IMR-90 (cell line): ENCODE data around the gene CDS2. TPM values are rescaled to one million over a fixed set of nuclear protein-coding genes. Genes with fewer than 3 reads are reported as not detected.

Source experiments
- ATAC-seq: fragments of 200-7000 bp; cut with Tn5 transposase; 2 replicates; pipeline ENCODE4 v1.9.1; 2020; ENCODE audit warnings: low read depth, mild to moderate bottlenecking, moderate library complexity
- BruUV-seq: library from RNA; stranded (reverse); fragments of 400-500 nt; replicated peaks from 2 replicates; lab custom pipeline; 2021; lab: Mats Ljungman, UMichigan
- CTCF ChIA-PET: fragments of 300-600 bp; formaldehyde crosslinking; extraction: SDS; loops from one replicate; lab custom pipeline; 2021; ENCODE audit warnings: antibody characterized with exemption; lab: Yijun Ruan, JAX
- POLR2A ChIA-PET: fragments of 300-600 bp; sonication (Branson Sonifier 250); formaldehyde crosslinking; loops from one replicate; lab custom pipeline; 2022; ENCODE audit warnings: antibody characterized with exemption; ENCODE audit not compliant: unreplicated experiment; lab: Charles Lee
- DNase-seq: peaks from one replicate; pipeline ENCODE4 v3.0.0; 2013
- H2AFZ ChIP-seq: replicated peaks from 2 replicates; pipeline ENCODE3; 2013; ENCODE audit warnings: low read length, mild to moderate bottlenecking; ENCODE audit not compliant: poor library complexity
- H2AK5ac ChIP-seq: 2 replicates; pipeline ENCODE4 v1.6.1; 2013; ENCODE audit warnings: low read depth, low read length, inconsistent platforms
- H2AK9ac ChIP-seq: replicated peaks from 2 replicates; pipeline ENCODE3; 2013; ENCODE audit warnings: mild to moderate bottlenecking, low read depth, low read length, moderate library complexity; ENCODE audit not compliant: poor library complexity
- H2BK120ac ChIP-seq: 2 replicates; pipeline ENCODE4 v1.6.1; 2013; ENCODE audit warnings: low read depth, low read length, inconsistent platforms
- H2BK15ac ChIP-seq: 3 replicates; pipeline ENCODE4 v1.6.1; 2013; ENCODE audit warnings: low read depth, low read length, inconsistent platforms
- H2BK20ac ChIP-seq: 2 replicates; pipeline ENCODE4 v1.6.1; 2013; ENCODE audit warnings: low read depth, mild to moderate bottlenecking, inconsistent platforms, low read length, moderate library complexity
- H2BK5ac ChIP-seq: 2 replicates; pipeline ENCODE4 v1.6.1; 2013; ENCODE audit warnings: mild to moderate bottlenecking, low read depth, low read length, inconsistent platforms; ENCODE audit not compliant: poor library complexity, severe bottlenecking
- H3K14ac ChIP-seq: replicated peaks from 2 replicates; pipeline ENCODE4 v1.6.1; 2013; ENCODE audit warnings: low read depth, low read length, inconsistent platforms
- H3K18ac ChIP-seq: 2 replicates; pipeline ENCODE4 v1.6.1; 2013; ENCODE audit warnings: low read depth, low read length, control low read depth
- H3K23ac ChIP-seq: 2 replicates; pipeline ENCODE4 v1.6.1; 2013; ENCODE audit warnings: low read depth, low read length, inconsistent platforms
- H3K27ac ChIP-seq: 2 replicates; pipeline ENCODE4 v1.5.1; 2013; ENCODE audit warnings: mild to moderate bottlenecking, control low read depth, low read length; ENCODE audit not compliant: insufficient read depth
- H3K27me3 ChIP-seq: 2 replicates; pipeline ENCODE4 v1.6.1; 2013; ENCODE audit warnings: low read length; ENCODE audit not compliant: control insufficient read depth, insufficient read depth
- H3K36me3 ChIP-seq: 2 replicates; pipeline ENCODE4 v1.6.1; 2013; ENCODE audit warnings: low read length, mixed read lengths; ENCODE audit not compliant: control insufficient read depth, insufficient read depth
- H3K4ac ChIP-seq: 2 replicates; pipeline ENCODE4 v1.6.1; 2013; ENCODE audit warnings: low read depth, low read length, inconsistent platforms
- H3K4me1 ChIP-seq: 2 replicates; pipeline ENCODE4 v1.6.1; 2013; ENCODE audit warnings: low read length, mixed read lengths; ENCODE audit not compliant: control insufficient read depth, insufficient read depth
- H3K4me2 ChIP-seq: 2 replicates; pipeline ENCODE4 v1.6.1; 2013; ENCODE audit warnings: low read depth, mild to moderate bottlenecking, control low read depth, low read length, moderate library complexity
- H3K4me3 ChIP-seq: 2 replicates; pipeline ENCODE4 v1.5.1; 2013; ENCODE audit warnings: low read depth, mild to moderate bottlenecking, control low read depth, low read length, moderate library complexity; ENCODE audit not compliant: insufficient read depth
- H3K56ac ChIP-seq: 2 replicates; pipeline ENCODE4 v1.6.1; 2013; ENCODE audit warnings: low read length, inconsistent platforms; ENCODE audit not compliant: insufficient read depth; ENCODE audit errors: extremely low read depth
- H3K79me1 ChIP-seq, 2 experiments: 2 replicates each; pipeline ENCODE4 v1.6.1; 2013; ENCODE audit warnings: low read length in 2 of 2, inconsistent platforms in 1 of 2, low read depth in 1 of 2
- H3K9ac ChIP-seq: 2 replicates; pipeline ENCODE4 v1.6.1; 2013; ENCODE audit warnings: low read depth, low read length, control low read depth
- H3K9me1 ChIP-seq: 2 replicates; pipeline ENCODE4 v1.6.1; 2013; ENCODE audit warnings: low read length, inconsistent platforms; ENCODE audit not compliant: insufficient read depth
- H3K9me3 ChIP-seq: 2 replicates; pipeline ENCODE4 v1.6.1; 2013; ENCODE audit warnings: low read length; ENCODE audit not compliant: control insufficient read depth, insufficient read depth
- H4K20me1 ChIP-seq: 2 replicates; pipeline ENCODE4 v1.6.1; 2013; ENCODE audit warnings: low read length, inconsistent platforms; ENCODE audit not compliant: insufficient read depth
- H4K5ac ChIP-seq: 2 replicates; pipeline ENCODE4 v1.6.1; 2013; ENCODE audit warnings: mild to moderate bottlenecking, low read depth, low read length, control low read depth
- H4K8ac ChIP-seq, 2 experiments: 2 replicates each; pipeline ENCODE4 v1.6.1; 2013; ENCODE audit warnings: low read depth in 2 of 2, low read length in 2 of 2, control low read depth in 1 of 2, inconsistent platforms in 1 of 2
- H4K91ac ChIP-seq: 2 replicates; pipeline ENCODE4 v1.6.1; 2013; ENCODE audit warnings: low read depth, low read length, inconsistent platforms; ENCODE audit not compliant: insufficient read depth
- CTCF ChIP-seq: conservative IDR thresholded peaks from 2 replicates; pipeline ENCODE4 v1.5.1; 2012; ENCODE audit warnings: mild to moderate bottlenecking, low read depth, low read length, improper control_type of control experiment
- MAZ ChIP-seq: IDR thresholded peaks from 2 replicates; pipeline ENCODE4 v1.6.1; 2012; ENCODE audit warnings: low read depth, mild to moderate bottlenecking, low read length, improper control_type of control experiment, moderate library complexity, borderline replicate concordance
- SMC3 ChIP-seq: fragments of 150-350 bp; IDR thresholded peaks from 2 replicates; pipeline ENCODE4 v1.6.1; 2016; ENCODE audit warnings: low read depth, mild to moderate bottlenecking, antibody characterized with exemption, low read length, moderate library complexity
- WGBS, 2 experiments: methylation state at CpG; one replicate each; pipeline versions ENCODE4 v1.1.5 to v1.1.7; 2013; ENCODE audit warnings: missing lambda C conversion rate in 2 of 2; ENCODE audit not compliant: insufficient read length in 1 of 2; ENCODE audit errors: extremely low coverage in 2 of 2; 5-methylcytosine and 5-hydroxymethylcytosine counted together
- dilution Hi-C: fragments of 300-500 bp; cut with HindIII; formaldehyde crosslinking; loops from one replicate; pipeline ENCODE4 v1.14.3; 2018; ENCODE audit warnings: low sequenced_read_pairs; ENCODE audit not compliant: unreplicated experiment
- in situ Hi-C: fragments of 300-500 bp; cut with MboI; formaldehyde crosslinking; loops from 3 replicates; pipeline ENCODE4 v1.14.3; 2019; ENCODE audit warnings: low sequenced_read_pairs, inconsistent platforms, mixed read lengths
- intact Hi-C: fragments of 100-400 bp; cut with micrococcal nuclease; formaldehyde crosslinking; loops from 2 replicates; pipeline ENCODE4 v1.10.0; 2022
- polyA plus RNA-seq, 3 experiments: library from polyadenylated mRNA; depleted of rRNA; stranded (reverse); fragments of >200 nt; gene quantifications; 2 replicates each; pipeline ENCODE4 v1.2.3, GENCODE V29; 2012; ENCODE audit warnings: low replicate concordance in 1 of 3
- total RNA-seq: library from RNA; depleted of rRNA; stranded (reverse); fragments of >200 nt; gene quantifications from 2 replicates; pipeline ENCODE4 v1.2.3, GENCODE V29; 2012

CDS2 gene
- total and polyA plus RNA-seq, 2 of the 4 experiments (the other 2 are of a cell fraction) = 17.0 to 47.1 TPM

- no peak overlapping the region for H2AK5ac ChIP-seq
- H3K9me1 ChIP-seq = peaks cover 7% of the 10 kb centered on the region
- no TSS peak for BruUV-seq
- H4K20me1 ChIP-seq = peaks cover 3% of the 10 kb centered on the region; the same call in 1 of the 2 replicates
- H2AK9ac ChIP-seq = no peak overlapping the region
- 0 out of 2 replicates have a peak, but pooled peaks cover 1% of the 10 kb centered on the region for H3K36me3 ChIP-seq
- H3K9ac ChIP-seq = no peak overlapping the region
- no peak overlapping the region for H3K23ac ChIP-seq
- H2BK20ac ChIP-seq = no peak overlapping the region
- H3K27me3 ChIP-seq = no peaks in the 10 kb centered on the region; the same call in 1 of the 2 replicates
- H4K91ac ChIP-seq = no peak overlapping the region
- no peak overlapping the region for H3K4ac ChIP-seq
- no peak overlapping the region for H2BK15ac ChIP-seq
- in situ Hi-C loops (no loop called here), intact Hi-C loops (no loop called here), dilution Hi-C loops (no loop called here)
- no peaks in the 10 kb centered on the region for H3K79me1 ChIP-seq
- no peak overlapping the region for H4K8ac ChIP-seq
- TF ChIP-seq SMC3 = no peak
- TF ChIP-seq CTCF = no peak
- no peak for TF ChIP-seq MAZ
- H3K4me3 ChIP-seq = no peak overlapping the region
- ChIA-PET CTCF (interaction anchor here (0.5 to 1.5 kb wide), 2 partner anchors 16 to 282 kb away, joined by 5 to 11 read pairs; no protein-coding TSS in a partner anchor), POLR2A (no interaction called here)
- no peak overlapping the region for H3K56ac ChIP-seq
- no peak overlapping the region for H3K14ac ChIP-seq
- DNase-seq (no peak), ATAC-seq (peak; percentile 9; the same call in 1 of the 2 replicates)
- H3K18ac ChIP-seq = no peak overlapping the region
- no peak overlapping the region for H2AFZ ChIP-seq
- H3K9me3 ChIP-seq = no peaks in the 10 kb centered on the region
- H3K27ac ChIP-seq = no peak overlapping the region
- no peak overlapping the region for H3K4me2 ChIP-seq
- H4K5ac ChIP-seq = no peak overlapping the region
- no peak overlapping the region for H2BK5ac ChIP-seq
- H3K4me1 ChIP-seq = peaks cover 4% of the 10 kb centered on the region; the same call in 1 of the 2 replicates
- no peak overlapping the region for H2BK120ac ChIP-seq
- no CpG with 5 or more reads among the region's 4 CpGs for WGBS, 2 experiments
Measured at GRCh38 chr20:5221061-5221430, 94.2 kb downstream of the CDS2 start.
